HepG2 (cell line): ENCODE results near the gene ARHGEF7.

Experiments used
- EHMT2 ChIP-seq: fragments of 200-600 bp; sonication (generic); IDR thresholded peaks from 2 replicates; pipeline ENCODE4 v1.7.0; 2017; ENCODE audit warnings: antibody characterized with exemption, low read depth, low read length, borderline replicate concordance
- ELF4 ChIP-seq: sonication (generic); formaldehyde crosslinking; IDR thresholded peaks from 2 replicates; pipeline ENCODE4 v1.5.0; 2020; ENCODE audit warnings: missing genetic modification reagents, mild to moderate bottlenecking, moderate library complexity, borderline replicate concordance
- EP300 ChIP-seq, 3 experiments: sonication (generic) in 1 of 3; formaldehyde crosslinking in 1 of 3; IDR thresholded peaks; 2 replicates each; pipeline versions ENCODE4 v1.5.1 to v1.6.1; 2011 to 2020; ENCODE audit warnings: low read depth in 2 of 3, low read length in 2 of 3, borderline replicate concordance in 1 of 3, improper control_type of control experiment in 1 of 3, mild to moderate bottlenecking in 1 of 3, missing genetic modification reagents in 1 of 3, moderate library complexity in 1 of 3
- ISX ChIP-seq: sonication (generic); formaldehyde crosslinking; conservative IDR thresholded peaks from 2 replicates; pipeline ENCODE4 v1.5.0; 2020; ENCODE audit warnings: missing genetic modification reagents
- MNT ChIP-seq: fragments of 450-650 bp; IDR thresholded peaks from 2 replicates; pipeline ENCODE4 v1.6.1; 2016
- PLSCR1 ChIP-seq: sonication (generic); formaldehyde crosslinking; IDR thresholded peaks from 2 replicates; pipeline ENCODE4 v1.5.0; 2020; ENCODE audit warnings: missing genetic modification reagents, mild to moderate bottlenecking, borderline replicate concordance
- POLR2AphosphoS5 ChIP-seq: IDR thresholded peaks from 2 replicates; pipeline ENCODE4 v1.6.1; 2012; ENCODE audit warnings: low read depth, low read length
- TFDP1 ChIP-seq: IDR thresholded peaks from 2 replicates; pipeline ENCODE4 v1.6.1; 2016; ENCODE audit warnings: missing compliant biosample characterization, missing genetic modification reagents, borderline replicate concordance
- TSC22D2 ChIP-seq: sonication (generic); formaldehyde crosslinking; IDR thresholded peaks from 2 replicates; pipeline ENCODE4 v1.5.1; 2020; ENCODE audit warnings: missing genetic modification reagents, mild to moderate bottlenecking, borderline replicate concordance
- ZNF274 ChIP-seq: sonication (generic); formaldehyde crosslinking; IDR thresholded peaks from 2 replicates; pipeline ENCODE4 v1.5.1; 2020; ENCODE audit warnings: mild to moderate bottlenecking, missing genetic modification reagents
- ZNF776 ChIP-seq: sonication (generic); formaldehyde crosslinking; IDR thresholded peaks from 2 replicates; pipeline ENCODE4 v1.4.0; 2020; ENCODE audit warnings: mild to moderate bottlenecking, missing genetic modification reagents
- ZSCAN29 ChIP-seq: sonication (generic); formaldehyde crosslinking; conservative IDR thresholded peaks from 2 replicates; pipeline ENCODE4 v1.4.0; 2020; ENCODE audit warnings: mild to moderate bottlenecking, missing genetic modification reagents
- TF ChIP-seq, protein P1 (sequence below): sonication (generic); formaldehyde crosslinking; IDR thresholded peaks from 2 replicates; pipeline ENCODE4 v1.8.0; 2022; ENCODE audit warnings: mild to moderate bottlenecking, missing genetic modification reagents
- TF ChIP-seq, protein P2 (sequence below): sonication (generic); formaldehyde crosslinking; IDR thresholded peaks from 2 replicates; pipeline ENCODE4 v1.4.0; 2020; ENCODE audit warnings: missing genetic modification reagents

DNA sequence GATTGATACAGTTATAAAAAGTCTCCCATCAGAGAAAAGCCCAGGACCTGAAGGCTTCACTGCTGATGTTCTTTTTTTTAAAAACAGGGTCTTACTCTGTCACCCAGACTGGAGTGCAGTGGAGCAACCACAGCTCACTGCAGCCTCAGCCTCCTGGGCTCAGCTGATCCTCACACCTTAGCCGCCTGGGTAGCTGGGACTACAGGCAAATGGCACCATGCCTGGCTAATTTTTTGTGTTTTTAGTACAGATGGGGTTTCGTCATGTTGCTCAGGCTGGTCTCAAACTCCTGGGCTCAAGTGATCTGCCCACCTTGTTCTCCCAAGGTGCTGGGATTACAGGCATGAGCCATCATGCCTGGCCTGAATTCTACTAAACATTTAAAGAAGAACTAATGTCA, 238.4 kb downstream of the ARHGEF7 start:
- TF ChIP-seq MNT, result no peak
- TF ChIP-seq PLSCR1 (CRISPR knock-in tag), result no peak
- TF ChIP-seq, protein P1, sequence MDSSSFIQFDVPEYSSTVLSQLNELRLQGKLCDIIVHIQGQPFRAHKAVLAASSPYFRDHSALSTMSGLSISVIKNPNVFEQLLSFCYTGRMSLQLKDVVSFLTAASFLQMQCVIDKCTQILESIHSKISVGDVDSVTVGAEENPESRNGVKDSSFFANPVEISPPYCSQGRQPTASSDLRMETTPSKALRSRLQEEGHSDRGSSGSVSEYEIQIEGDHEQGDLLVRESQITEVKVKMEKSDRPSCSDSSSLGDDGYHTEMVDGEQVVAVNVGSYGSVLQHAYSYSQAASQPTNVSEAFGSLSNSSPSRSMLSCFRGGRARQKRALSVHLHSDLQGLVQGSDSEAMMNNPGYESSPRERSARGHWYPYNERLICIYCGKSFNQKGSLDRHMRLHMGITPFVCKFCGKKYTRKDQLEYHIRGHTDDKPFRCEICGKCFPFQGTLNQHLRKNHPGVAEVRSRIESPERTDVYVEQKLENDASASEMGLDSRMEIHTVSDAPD (CRISPR knock-in tag), result no peak
- TF ChIP-seq TFDP1 (CRISPR knock-in tag), result no peak
- TF ChIP-seq EP300 (IDR thresholded peaks at IDR 0.05; ENCODE audit: low read depth in 2 of 2, low read length in 2 of 2), result no peak
- TF ChIP-seq EP300 (CRISPR knock-in tag; IDR thresholded peaks at IDR 0.05; ENCODE audit: borderline replicate concordance), result no peak
- TF ChIP-seq, protein P2, sequence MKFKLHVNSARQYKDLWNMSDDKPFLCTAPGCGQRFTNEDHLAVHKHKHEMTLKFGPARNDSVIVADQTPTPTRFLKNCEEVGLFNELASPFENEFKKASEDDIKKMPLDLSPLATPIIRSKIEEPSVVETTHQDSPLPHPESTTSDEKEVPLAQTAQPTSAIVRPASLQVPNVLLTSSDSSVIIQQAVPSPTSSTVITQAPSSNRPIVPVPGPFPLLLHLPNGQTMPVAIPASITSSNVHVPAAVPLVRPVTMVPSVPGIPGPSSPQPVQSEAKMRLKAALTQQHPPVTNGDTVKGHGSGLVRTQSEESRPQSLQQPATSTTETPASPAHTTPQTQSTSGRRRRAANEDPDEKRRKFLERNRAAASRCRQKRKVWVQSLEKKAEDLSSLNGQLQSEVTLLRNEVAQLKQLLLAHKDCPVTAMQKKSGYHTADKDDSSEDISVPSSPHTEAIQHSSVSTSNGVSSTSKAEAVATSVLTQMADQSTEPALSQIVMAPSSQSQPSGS (CRISPR knock-in tag), result no peak
- TF ChIP-seq ISX (CRISPR knock-in tag), result no peak
- TF ChIP-seq TSC22D2 (CRISPR knock-in tag), result no peak
- no peak for TF ChIP-seq ZSCAN29 (CRISPR knock-in tag)
- TF ChIP-seq EHMT2, result no peak
- TF ChIP-seq ZNF274, result no peak
- no peak for TF ChIP-seq POLR2AphosphoS5
- TF ChIP-seq ZNF776, result no peak
- TF ChIP-seq ELF4 (CRISPR knock-in tag), result no peak
